SK-N-SH (cell line): ENCODE results near the gene TMCO6. TPM values are rescaled to one million over a fixed set of nuclear protein-coding genes. Genes with fewer than 3 reads are reported as not detected.
"Not testable (repeated sequence)": the region's sequence is repeated elsewhere in the genome, so short reads cannot be mapped to it uniquely, and the experiment has no call there.

Experiments used
- CTCF ChIA-PET: fragments of 300-600, 350-600 bp; formaldehyde crosslinking; extraction: SDS; loops from one replicate; lab custom pipeline; 2021; lab: Yijun Ruan, JAX
- POLR2A ChIA-PET: fragments of 350-600 bp; sonication (Branson Sonifier 250); formaldehyde crosslinking; extraction: SDS; loops from one replicate; lab custom pipeline; 2020; ENCODE audit warnings: antibody characterized with exemption, inconsistent platforms; lab: Yijun Ruan, JAX
- DNase-seq: peaks from one replicate; pipeline ENCODE4 v3.0.0; 2012
- H2AFZ ChIP-seq: fragments of 200-600 bp; sonication (generic); 2 replicates; pipeline ENCODE4 v1.8.1; 2016; ENCODE audit warnings: antibody characterized with exemption, mild to moderate bottlenecking, low read depth
- H3F3A ChIP-seq: fragments of 200-600 bp; sonication (generic); replicated peaks from 2 replicates; pipeline ENCODE3; 2016; ENCODE audit warnings: antibody characterized with exemption, mild to moderate bottlenecking; ENCODE audit not compliant: insufficient read depth
- H3K27ac ChIP-seq, 2 experiments: fragments of 200-500 bp in 1 of 2; fragments of 200-600 bp in 1 of 2; sonication (Bioruptor generic) in 1 of 2; sonication (generic), shearing (Covaris generic) in 1 of 2; 2 replicates each; pipeline versions ENCODE4 v1.5.1 to v1.6.1; 2014 to 2016; ENCODE audit warnings: low read depth in 2 of 2, inconsistent platforms in 1 of 2, low read length in 1 of 2, mild to moderate bottlenecking in 1 of 2, mixed read lengths in 1 of 2
- H3K27me3 ChIP-seq: fragments of 200-600 bp; sonication (generic), shearing (Covaris generic); 2 replicates; pipeline ENCODE4 v1.6.1; 2016; ENCODE audit warnings: mixed run types; ENCODE audit not compliant: insufficient read depth
- H3K36me3 ChIP-seq, 2 experiments: fragments of 200-500 bp in 1 of 2; fragments of 200-600 bp in 1 of 2; sonication (Bioruptor generic) in 1 of 2; sonication (generic) in 1 of 2; replicated peaks in 1 of 2; 2 replicates each; pipeline versions ENCODE3 to v1.5.1; 2014 to 2016; ENCODE audit warnings: low read length in 1 of 2, mild to moderate bottlenecking in 1 of 2; ENCODE audit not compliant: insufficient read depth in 2 of 2, control insufficient read depth in 1 of 2
- H3K4me1 ChIP-seq, 2 experiments: fragments of 200-500 bp in 1 of 2; fragments of 200-600 bp in 1 of 2; sonication (Bioruptor generic) in 1 of 2; sonication (generic), shearing (Covaris generic) in 1 of 2; 2 replicates each; pipeline versions ENCODE4 v1.5.1 to v1.6.1; 2014 to 2016; ENCODE audit warnings: low read depth in 1 of 2, low read length in 1 of 2, mixed run types in 1 of 2; ENCODE audit not compliant: insufficient read depth in 2 of 2, control insufficient read depth in 1 of 2
- H3K4me2 ChIP-seq: fragments of 200-600 bp; sonication (generic), shearing (Covaris generic); 2 replicates; pipeline ENCODE4 v1.6.1; 2017; ENCODE audit warnings: mixed run types
- H3K4me3 ChIP-seq, 2 experiments: fragments of 200-500 bp in 1 of 2; fragments of 200-600 bp in 1 of 2; sonication (Bioruptor generic) in 1 of 2; sonication (generic), shearing (Covaris generic) in 1 of 2; 2 replicates each; pipeline versions ENCODE4 v1.5.1 to v1.8.1; 2014 to 2016; ENCODE audit warnings: low read depth in 2 of 2, inconsistent platforms in 1 of 2, low read length in 1 of 2, mild to moderate bottlenecking in 1 of 2, mixed read lengths in 1 of 2, moderate library complexity in 1 of 2
- H3K79me2 ChIP-seq: fragments of 200-600 bp; sonication (generic); 2 replicates; pipeline ENCODE4 v1.8.1; 2017; ENCODE audit warnings: mild to moderate bottlenecking; ENCODE audit not compliant: insufficient read depth
- H3K9ac ChIP-seq: fragments of 200-600 bp; sonication (generic); 2 replicates; pipeline ENCODE4 v1.6.1; 2017; ENCODE audit warnings: mixed run types
- H3K9me2 ChIP-seq: fragments of 200-600 bp; sonication (generic); 2 replicates; pipeline ENCODE4 v1.6.1; 2017; ENCODE audit warnings: mixed run types
- H3K9me3 ChIP-seq: fragments of 200-600 bp; sonication (generic); 2 replicates; pipeline ENCODE4 v1.6.1; 2017; ENCODE audit warnings: mixed run types, mild to moderate bottlenecking, moderate library complexity
- H4K20me1 ChIP-seq: fragments of 200-600 bp; sonication (generic); 2 replicates; pipeline ENCODE4 v1.6.1; 2017; ENCODE audit warnings: mild to moderate bottlenecking, mixed run types; ENCODE audit not compliant: insufficient read depth
- FOSL2 ChIP-seq: IDR thresholded peaks from 2 replicates; pipeline ENCODE4 v1.4.0; 2012; ENCODE audit warnings: low read depth, mild to moderate bottlenecking, moderate library complexity, borderline replicate concordance
- FOXM1 ChIP-seq: IDR thresholded peaks from 2 replicates; pipeline ENCODE4 v1.4.0; 2012; ENCODE audit warnings: low read depth, mild to moderate bottlenecking
- NFIC ChIP-seq: IDR thresholded peaks from 2 replicates; pipeline ENCODE4 v1.4.0; 2012; ENCODE audit warnings: borderline replicate concordance
- RXRA ChIP-seq: IDR thresholded peaks from 2 replicates; pipeline ENCODE4 v1.4.0; 2012; ENCODE audit warnings: low read depth, mild to moderate bottlenecking, borderline replicate concordance
- TAF1 ChIP-seq: IDR thresholded peaks from 2 replicates; pipeline ENCODE4 v1.6.1; 2012; ENCODE audit warnings: low read depth, mild to moderate bottlenecking, low read length, moderate library complexity, borderline replicate concordance
- TEAD4 ChIP-seq: IDR thresholded peaks from 2 replicates; pipeline ENCODE4 v1.4.0; 2012; ENCODE audit warnings: mild to moderate bottlenecking, borderline replicate concordance; ENCODE audit not compliant: insufficient read depth
- YY1 ChIP-seq: IDR thresholded peaks from 2 replicates; pipeline ENCODE4 v1.4.0; 2012; ENCODE audit warnings: low read depth, mild to moderate bottlenecking
- WGBS: methylation state at CpG from one replicate; pipeline ENCODE4 v1.1.6; 2017; ENCODE audit warnings: low lambda C conversion rate; 5-methylcytosine and 5-hydroxymethylcytosine counted together
- polyA plus RNA-seq, 3 experiments: library from polyadenylated mRNA; depleted of rRNA; stranded (reverse); fragments of >200 nt; gene quantifications; 2 replicates each; pipeline ENCODE4 v1.2.3, GENCODE V29; 2012
- TF ChIP-seq, protein P1 (sequence below): IDR thresholded peaks from 2 replicates; pipeline ENCODE4 v1.4.0; 2012; ENCODE audit warnings: low read depth
- TF ChIP-seq, protein P2 (sequence below): IDR thresholded peaks from 2 replicates; pipeline ENCODE4 v1.4.0; 2012; ENCODE audit warnings: low read depth, borderline replicate concordance
- TF ChIP-seq, protein P3 (sequence below): fragments of 150-350 bp; IDR thresholded peaks from 2 replicates; pipeline ENCODE4 v1.6.1; 2017; ENCODE audit warnings: antibody characterized with exemption, low read length, low read depth, borderline replicate concordance
- TF ChIP-seq, protein P4 (sequence below): fragments of 150-350 bp; IDR thresholded peaks from 2 replicates; pipeline ENCODE4 v1.6.1; 2016; ENCODE audit warnings: mild to moderate bottlenecking, low read depth, low read length

Gene TMCO6
- polyA plus RNA-seq, 1 of the 3 experiments (the other 2 are of a cell fraction) = 27.7 TPM

DNA sequence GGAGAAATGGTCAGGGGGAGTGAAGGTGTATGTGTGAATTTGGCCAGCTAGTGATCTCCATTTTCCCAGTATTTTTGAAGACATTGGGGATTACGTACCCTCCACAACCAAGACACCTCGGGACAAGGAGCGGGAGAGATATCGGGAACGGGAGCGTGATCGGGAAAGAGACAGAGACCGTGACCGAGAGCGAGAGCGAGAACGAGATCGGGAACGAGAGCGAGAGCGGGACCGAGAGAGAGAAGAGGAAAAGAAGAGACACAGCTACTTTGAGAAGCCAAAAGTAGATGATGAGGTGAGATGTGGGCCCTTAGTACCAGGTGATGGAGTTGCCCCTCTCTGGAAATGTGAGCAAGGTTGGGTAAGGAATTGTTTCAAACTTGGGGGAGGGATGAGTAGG lies 19.6 kb downstream of the TMCO6 start:
- Histone ChIP-seq H3K27me3 (no peaks in the 10 kb centered on the region), H3K9ac (no peak overlapping the region), H2AFZ (no peak overlapping the region), H3K27ac (no peak overlapping the region), H4K20me1 (no peaks in the 10 kb centered on the region)
- CTCF ChIA-PET = interaction anchor here (0.6 to 0.7 kb wide), 2 partner anchors 307 to 1392 kb away, joined by 3 read pairs; no protein-coding TSS in a partner anchor
- TF ChIP-seq, protein P1, sequence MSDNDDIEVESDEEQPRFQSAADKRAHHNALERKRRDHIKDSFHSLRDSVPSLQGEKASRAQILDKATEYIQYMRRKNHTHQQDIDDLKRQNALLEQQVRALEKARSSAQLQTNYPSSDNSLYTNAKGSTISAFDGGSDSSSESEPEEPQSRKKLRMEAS = no peak
- TF ChIP-seq NFIC (no peak), TAF1 (no peak), TEAD4 (no peak)
- TF ChIP-seq, all 33 proteins: peak for 0
- no peak overlapping the region for H3K4me3 ChIP-seq
- H3F3A ChIP-seq = peaks cover 16% of the 10 kb centered on the region
- no peaks in the 10 kb centered on the region for H3K9me2 ChIP-seq
- no peak overlapping the region for H3K4me2 ChIP-seq
- POLR2A ChIA-PET = no interaction called here
- no peaks in the 10 kb centered on the region; a peak in 1 of 4 replicates for H3K4me1 ChIP-seq
- no peaks in the 10 kb centered on the region for H3K79me2 ChIP-seq
- no peaks in the 10 kb centered on the region for H3K9me3 ChIP-seq
- WGBS = 97% methylated on average over 17 of the region's 17 CpGs
- H3K36me3 ChIP-seq = peaks cover 65 to 79% of the 10 kb centered on the region in 2 experiments
- no peak for DNase-seq

DNA sequence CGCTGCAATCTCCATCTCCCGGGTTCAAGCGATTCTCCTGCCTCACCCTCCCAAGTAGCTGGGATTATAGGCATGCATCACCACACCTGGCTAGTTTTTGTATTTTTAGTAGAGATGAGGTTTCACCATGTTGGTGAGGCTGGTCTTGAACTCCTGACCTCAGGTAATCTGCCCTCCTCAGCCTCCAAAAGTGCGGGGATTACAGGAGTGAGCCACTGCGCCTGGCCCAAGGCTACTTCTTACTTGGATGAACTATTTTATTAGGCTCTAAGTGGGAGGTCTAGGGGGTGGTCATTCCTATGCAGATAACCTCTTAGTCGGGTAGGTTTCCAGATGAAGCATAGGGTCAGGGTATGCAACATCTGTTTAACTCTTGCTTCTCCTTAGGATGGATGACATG lies 21.1 kb downstream of the TMCO6 start:
- H2AFZ ChIP-seq, H3K9me2 ChIP-seq, H3K79me2 ChIP-seq, H3K27ac ChIP-seq, H3K4me3 ChIP-seq, H3K27me3 ChIP-seq, H3K9me3 ChIP-seq, H3K9ac ChIP-seq, H3K4me1 ChIP-seq, H4K20me1 ChIP-seq, H3K4me2 ChIP-seq, POLR2A ChIA-PET, DNase-seq: not testable (repeated sequence)
- CTCF ChIA-PET = interaction anchor here (0.9 kb wide), 1 partner anchor 60 kb away, joined by 3 read pairs; no protein-coding TSS in a partner anchor
- Histone ChIP-seq H3K36me3 (peaks cover 51 to 64% of the 10 kb centered on the region in 2 experiments), H3F3A (peaks cover 23% of the 10 kb centered on the region)
- WGBS = 94% methylated on average over 6 of the region's 6 CpGs

DNA sequence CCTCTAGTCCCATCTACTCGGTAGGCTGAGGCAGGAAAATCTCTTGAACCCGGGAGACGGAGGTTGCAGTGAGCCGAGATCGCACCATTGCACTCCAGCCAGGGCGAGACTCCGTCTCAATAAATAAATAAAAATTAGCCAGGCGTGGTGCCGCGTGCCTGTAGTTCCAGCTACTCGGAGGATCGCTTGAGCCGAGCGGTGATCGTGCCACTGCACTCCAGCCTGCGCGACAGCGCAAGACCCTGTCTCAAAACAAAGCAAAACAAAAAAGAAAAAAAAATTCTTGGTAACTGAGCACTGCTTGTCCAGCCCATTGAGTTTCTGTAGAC lies 24.7 kb downstream of the TMCO6 start:
- H4K20me1 ChIP-seq = 0 out of 2 replicates have a peak, but pooled peaks cover 5% of the 10 kb centered on the region
- peak overlapping the region; percentile 85 for H3K9ac ChIP-seq
- H3F3A ChIP-seq = peaks cover 27% of the 10 kb centered on the region
- CTCF ChIA-PET = interaction anchor here (2.5 kb wide), 1 partner anchor 17 kb away, joined by 11 read pairs; the partner anchor contains the start of genes IK and NDUFA2
- peak overlapping the region; percentile 78 to 88 for H3K4me3 ChIP-seq
- TF ChIP-seq, protein P2, sequence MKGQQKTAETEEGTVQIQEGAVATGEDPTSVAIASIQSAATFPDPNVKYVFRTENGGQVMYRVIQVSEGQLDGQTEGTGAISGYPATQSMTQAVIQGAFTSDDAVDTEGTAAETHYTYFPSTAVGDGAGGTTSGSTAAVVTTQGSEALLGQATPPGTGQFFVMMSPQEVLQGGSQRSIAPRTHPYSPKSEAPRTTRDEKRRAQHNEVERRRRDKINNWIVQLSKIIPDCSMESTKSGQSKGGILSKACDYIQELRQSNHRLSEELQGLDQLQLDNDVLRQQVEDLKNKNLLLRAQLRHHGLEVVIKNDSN = no peak
- no peak for TF ChIP-seq YY1
- TF ChIP-seq, protein P3, sequence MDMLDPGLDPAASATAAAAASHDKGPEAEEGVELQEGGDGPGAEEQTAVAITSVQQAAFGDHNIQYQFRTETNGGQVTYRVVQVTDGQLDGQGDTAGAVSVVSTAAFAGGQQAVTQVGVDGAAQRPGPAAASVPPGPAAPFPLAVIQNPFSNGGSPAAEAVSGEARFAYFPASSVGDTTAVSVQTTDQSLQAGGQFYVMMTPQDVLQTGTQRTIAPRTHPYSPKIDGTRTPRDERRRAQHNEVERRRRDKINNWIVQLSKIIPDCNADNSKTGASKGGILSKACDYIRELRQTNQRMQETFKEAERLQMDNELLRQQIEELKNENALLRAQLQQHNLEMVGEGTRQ = no peak
- TF ChIP-seq, protein P4, sequence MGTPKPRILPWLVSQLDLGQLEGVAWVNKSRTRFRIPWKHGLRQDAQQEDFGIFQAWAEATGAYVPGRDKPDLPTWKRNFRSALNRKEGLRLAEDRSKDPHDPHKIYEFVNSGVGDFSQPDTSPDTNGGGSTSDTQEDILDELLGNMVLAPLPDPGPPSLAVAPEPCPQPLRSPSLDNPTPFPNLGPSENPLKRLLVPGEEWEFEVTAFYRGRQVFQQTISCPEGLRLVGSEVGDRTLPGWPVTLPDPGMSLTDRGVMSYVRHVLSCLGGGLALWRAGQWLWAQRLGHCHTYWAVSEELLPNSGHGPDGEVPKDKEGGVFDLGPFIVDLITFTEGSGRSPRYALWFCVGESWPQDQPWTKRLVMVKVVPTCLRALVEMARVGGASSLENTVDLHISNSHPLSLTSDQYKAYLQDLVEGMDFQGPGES = no peak
- no peak for TF ChIP-seq TEAD4
- TF ChIP-seq TAF1 = no peak
- no peak for TF ChIP-seq FOSL2
- no peak for TF ChIP-seq RXRA
- no peak for TF ChIP-seq FOXM1
- TF ChIP-seq, protein P1 = no peak
- TF ChIP-seq NFIC = no peak
- no peaks in the 10 kb centered on the region for H3K9me2 ChIP-seq
- POLR2A ChIA-PET = interaction anchor here (0.6 to 3.1 kb wide), 6 partner anchors 9 to 990 kb away, joined by 3 to 14 read pairs (median 4); partner anchors contain the start of genes DND1, HARS1, HARS2 and IK
- H3K27ac ChIP-seq = peak overlapping the region; percentile 89 to 94
- H3K79me2 ChIP-seq = peaks cover 41% of the 10 kb centered on the region
- H3K4me2 ChIP-seq = peak overlapping the region; percentile 71
- H3K9me3 ChIP-seq = no peaks in the 10 kb centered on the region
- peaks cover 0 to 4% of the 10 kb centered on the region in 2 experiments; a peak in 2 of 4 replicates for H3K4me1 ChIP-seq
- 3% methylated on average over 18 of the region's 18 CpGs for WGBS
- H3K27me3 ChIP-seq = no peaks in the 10 kb centered on the region
- no peak for DNase-seq
- peak overlapping the region; percentile 82 for H2AFZ ChIP-seq
- peaks cover 42 to 65% of the 10 kb centered on the region in 2 experiments for H3K36me3 ChIP-seq
